Colonic mucosa (tissue), 4 donors: Measurements from ENCODE around the gene TGM2. TPM values are rescaled to one million over a fixed set of nuclear protein-coding genes. Genes with fewer than 3 reads are reported as not detected.

ENCODE experiments used
- DNase-seq: peaks from one replicate; pipeline ENCODE4 v3.0.0-alpha.2; 2020
- H3K27ac ChIP-seq: fragments of 200-600 bp; one replicate; pipeline ENCODE4 v1.8.0; 2021
- H3K27me3 ChIP-seq: fragments of 200-600 bp; one replicate; pipeline ENCODE4 v1.8.0; 2021
- H3K36me3 ChIP-seq: fragments of 200-600 bp; one replicate; pipeline ENCODE4 v1.8.0; 2021
- H3K4me1 ChIP-seq: fragments of 200-600 bp; one replicate; pipeline ENCODE4 v1.8.0; 2021; ENCODE audit warnings: mild to moderate bottlenecking
- H3K4me3 ChIP-seq: fragments of 200-600 bp; one replicate; pipeline ENCODE4 v1.8.0; 2021
- H3K9ac ChIP-seq, 2 donors: one replicate each; pipeline ENCODE4 v1.7.0; 2013; ENCODE audit warnings: control low read depth in 2 of 2, low read depth in 2 of 2, low read length in 2 of 2
- H3K9me3 ChIP-seq: fragments of 200-600 bp; one replicate; pipeline ENCODE4 v1.8.0; 2021
- CTCF ChIP-seq: fragments of 200-600 bp; IDR thresholded peaks from one replicate; pipeline ENCODE4 v1.8.0; 2022; ENCODE audit warnings: antibody characterized with exemption, mild to moderate bottlenecking
- intact Hi-C: fragments of 100-400 bp; cut with DNase I; formaldehyde crosslinking; loops from one replicate; pipeline ENCODE4 v1.14.1; 2022
- total RNA-seq, 2 donors: library from RNA; stranded (reverse); fragmentation: NEBNext Ultra II Directional in 1 of 2; extraction: Animal tissue kit (Norgen Biotek cat#: 25700) in 1 of 2; gene quantifications; one replicate each; pipeline ENCODE4 v1.2.1, GENCODE V29; 2021
- donor health status: healthy.
- donor health status: DM: no; HTN: no; CAD: no.
- donor health status: DM: no; HTN: no; CAD: no.

The TGM2 gene
- total RNA-seq, 2 donors from 2014 or later: 14.5 to 32.8 TPM

- no peak for DNase-seq
- no peaks in the 10 kb centered on the region for H3K36me3 ChIP-seq
Observed at GRCh38 chr20:38128691-38129090, 36.4 kb downstream of the TGM2 start.

GRCh38 chr20:38127920-38128528, 37.0 kb downstream of the TGM2 start:
- TF ChIP-seq CTCF: no peak
- intact Hi-C loops: no loop called here
- Histone ChIP-seq H3K27me3 (no peaks in the 10 kb centered on the region), H3K9ac (no peak overlapping the region), H3K4me3 (no peak overlapping the region), H3K36me3 (no peaks in the 10 kb centered on the region), H3K27ac (peak overlapping the region; percentile 60), H3K4me1 (peaks cover 7% of the 10 kb centered on the region), H3K9me3 (no peaks in the 10 kb centered on the region)
- no peak for DNase-seq

More at GRCh38 chr20:38128691-38129090, 36.4 kb downstream of the TGM2 start:
- no peak overlapping the region for H3K27ac ChIP-seq
- no peak overlapping the region for H3K9ac ChIP-seq
- no peaks in the 10 kb centered on the region for H3K27me3 ChIP-seq
- no peak for TF ChIP-seq CTCF
- intact Hi-C loops: no loop called here
- H3K9me3 ChIP-seq: no peaks in the 10 kb centered on the region
- H3K4me1 ChIP-seq: peaks cover 7% of the 10 kb centered on the region
- H3K4me3 ChIP-seq: no peak overlapping the region

- no peak for DNase-seq
- no peaks in the 10 kb centered on the region for H3K27me3 ChIP-seq
- peaks cover 7% of the 10 kb centered on the region for H3K4me1 ChIP-seq
- intact Hi-C loops: no loop called here
- no peaks in the 10 kb centered on the region for H3K36me3 ChIP-seq
- peak overlapping the region; percentile 60 for H3K27ac ChIP-seq
- no peak overlapping the region for H3K4me3 ChIP-seq
- H3K9ac ChIP-seq: no peak overlapping the region
- H3K9me3 ChIP-seq: no peaks in the 10 kb centered on the region
- no peak for TF ChIP-seq CTCF
Observed at GRCh38 chr20:38126932-38127621, 38.0 kb downstream of the TGM2 start.

GRCh38 chr20:38126146-38126921, 38.7 kb downstream of the TGM2 start:
- TF ChIP-seq CTCF: no peak
- peaks cover 7% of the 10 kb centered on the region for H3K4me1 ChIP-seq
- no peak for DNase-seq
- intact Hi-C loops: no loop called here
- peak overlapping the region; percentile 60 for H3K27ac ChIP-seq
- H3K27me3 ChIP-seq: no peaks in the 10 kb centered on the region
- H3K36me3 ChIP-seq: no peaks in the 10 kb centered on the region
- H3K9me3 ChIP-seq: no peaks in the 10 kb centered on the region
- no peak overlapping the region for H3K4me3 ChIP-seq
- no peak overlapping the region for H3K9ac ChIP-seq

GRCh38 chr20:38125157-38126056, 39.7 kb downstream of the TGM2 start:
- Histone ChIP-seq H3K4me1 (peaks cover 7% of the 10 kb centered on the region), H3K27ac (peak overlapping the region; percentile 60), H3K36me3 (no peaks in the 10 kb centered on the region), H3K9ac (peak overlapping the region in 1 of 2 donors; percentile 9), H3K4me3 (no peak overlapping the region), H3K9me3 (no peaks in the 10 kb centered on the region), H3K27me3 (no peaks in the 10 kb centered on the region)
- peak; percentile 84 for DNase-seq
- intact Hi-C loops: no loop called here
- no peak for TF ChIP-seq CTCF
